PFSK-1 (cell line): ENCODE results near the gene C1QTNF3.

Experiments
- FOXP2 ChIP-seq: optimal IDR thresholded peaks from 2 replicates; pipeline ENCODE3; 2011; ENCODE audit warnings: borderline replicate concordance, control low read depth, inconsistent platforms; ENCODE audit not compliant: insufficient read depth; ENCODE audit errors: extremely low read length, extremely low read depth
- POLR2AphosphoS5 ChIP-seq: IDR thresholded peaks from 2 replicates; pipeline ENCODE4 v1.6.1; 2012; ENCODE audit warnings: low read depth, mild to moderate bottlenecking, control low read depth, low read length, moderate library complexity
- REST ChIP-seq, 2 experiments: IDR thresholded peaks; 2 replicates each; pipeline versions ENCODE4 v1.6.1 to v1.8.0; 2011 to 2012; ENCODE audit warnings: low read depth in 2 of 2, low read length in 2 of 2, control low read depth in 1 of 2, inconsistent platforms in 1 of 2, mild to moderate bottlenecking in 1 of 2, moderate library complexity in 1 of 2; ENCODE audit not compliant: insufficient read depth in 1 of 2
- SIN3A ChIP-seq: IDR thresholded peaks from 2 replicates; pipeline ENCODE4 v1.6.1; 2012; ENCODE audit warnings: mild to moderate bottlenecking, low read length, moderate library complexity, borderline replicate concordance; ENCODE audit not compliant: insufficient read depth
- TAF1 ChIP-seq: IDR thresholded peaks from 2 replicates; pipeline ENCODE4 v1.6.1; 2012; ENCODE audit warnings: low read length, control low read depth, borderline replicate concordance; ENCODE audit not compliant: insufficient read depth

C1QTNF3 gene

GRCh38 chr5:34017254-34017653 lies 25.8 kb downstream of the C1QTNF3 start:
- TF ChIP-seq FOXP2 (no peak), REST (IDR thresholded peaks at IDR 0.05; ENCODE audit: insufficient read depth in 1 of 2, low read depth in 2 of 2, low read length in 2 of 2) (no peak), POLR2AphosphoS5 (no peak)

DNA sequence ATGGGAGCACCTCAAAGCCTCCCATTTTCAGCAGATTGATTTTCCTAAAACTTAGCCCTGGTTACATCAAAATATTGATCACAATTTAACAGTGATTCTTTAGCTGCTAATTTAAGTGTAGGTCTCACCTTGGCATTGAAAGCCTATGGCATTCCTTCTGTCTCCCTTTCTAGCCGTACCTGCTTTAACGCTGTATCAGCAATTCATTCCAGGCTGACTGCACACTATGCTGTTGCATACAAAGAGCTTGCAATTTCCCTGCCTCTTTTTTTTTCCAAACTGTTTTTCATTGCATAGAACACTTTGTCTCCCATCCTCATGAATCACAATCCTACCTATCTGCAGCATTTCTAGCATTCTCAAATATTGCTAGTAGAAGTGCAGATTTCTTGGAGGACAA lies 26.3 kb downstream of the C1QTNF3 start:
- TF ChIP-seq TAF1: no peak
- TF ChIP-seq REST (IDR thresholded peaks at IDR 0.05; ENCODE audit: insufficient read depth in 1 of 2, low read depth in 2 of 2, low read length in 2 of 2): no peak
- TF ChIP-seq POLR2AphosphoS5: no peak
- TF ChIP-seq FOXP2: no peak
- no peak for TF ChIP-seq SIN3A

DNA sequence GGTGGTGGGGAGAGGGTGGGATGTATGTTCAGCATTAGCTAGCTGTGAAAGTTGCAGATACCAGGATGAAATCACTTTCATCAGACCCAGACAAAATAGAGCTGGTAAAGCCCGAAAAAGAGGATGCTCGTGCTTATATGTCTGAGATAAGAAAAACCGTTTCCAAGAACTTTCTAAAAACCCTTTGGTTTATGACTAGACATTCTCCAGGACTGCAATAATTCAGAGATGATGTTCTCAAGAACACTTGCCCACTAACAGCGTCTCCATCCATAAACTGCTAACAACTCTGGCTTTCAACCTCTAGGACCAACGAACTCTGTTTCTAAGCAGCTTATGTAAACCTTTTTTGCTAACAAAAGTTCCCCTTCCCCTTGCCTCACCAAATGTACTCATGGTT lies 26.8 kb downstream of the C1QTNF3 start:
- TF ChIP-seq POLR2AphosphoS5 (no peak), TAF1 (no peak), REST (IDR thresholded peaks at IDR 0.05; ENCODE audit: insufficient read depth in 1 of 2, low read depth in 2 of 2, low read length in 2 of 2) (no peak), FOXP2 (no peak), SIN3A (no peak)

DNA sequence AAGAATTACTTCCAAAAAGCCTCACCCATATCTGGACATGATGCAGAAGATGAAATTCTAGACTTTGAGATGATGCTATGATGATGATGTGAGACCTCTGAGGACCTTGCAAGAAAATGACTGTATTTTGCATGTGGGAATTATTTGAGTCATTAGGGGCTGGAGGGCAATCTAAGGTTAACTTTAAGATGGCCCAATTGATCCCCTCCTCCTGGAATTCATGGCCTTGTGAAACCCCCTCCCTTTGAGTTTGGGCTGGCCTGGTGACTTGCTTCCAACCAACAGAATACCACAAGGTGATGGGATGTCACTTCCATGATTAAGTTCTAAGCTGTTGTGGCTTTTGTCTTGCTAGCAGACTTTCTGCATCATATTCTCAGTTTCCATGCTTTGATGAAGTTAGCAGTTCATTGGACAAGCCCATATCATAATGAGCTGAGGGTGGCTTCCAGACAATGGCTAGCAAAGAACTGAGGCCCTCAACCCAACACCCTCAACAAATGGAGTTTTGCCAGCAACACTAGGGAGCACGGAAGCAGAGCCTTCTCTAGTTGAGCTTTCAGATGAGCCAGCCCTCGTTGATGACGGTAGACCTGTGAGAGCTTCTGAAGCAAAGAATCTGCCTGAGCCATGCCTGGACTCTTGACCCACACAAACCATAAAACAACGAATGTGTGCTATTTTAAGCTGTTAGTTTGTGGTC lies 27.7 kb downstream of the C1QTNF3 start:
- TF ChIP-seq TAF1: no peak
- TF ChIP-seq POLR2AphosphoS5: no peak

- TF ChIP-seq REST (IDR thresholded peaks at IDR 0.05; ENCODE audit: insufficient read depth in 1 of 2, low read depth in 2 of 2, low read length in 2 of 2) (no peak), POLR2AphosphoS5 (no peak), FOXP2 (no peak), TAF1 (no peak), SIN3A (no peak)
Measured at GRCh38 chr5:34014626-34015025, 28.4 kb downstream of the C1QTNF3 start.
